ENCODE results near the gene PCDH1.
"Not testable (repeated sequence)": the region's sequence is repeated elsewhere in the genome, so short reads cannot be mapped to it uniquely, and the experiment has no call there.

Gene PCDH1

DNA sequence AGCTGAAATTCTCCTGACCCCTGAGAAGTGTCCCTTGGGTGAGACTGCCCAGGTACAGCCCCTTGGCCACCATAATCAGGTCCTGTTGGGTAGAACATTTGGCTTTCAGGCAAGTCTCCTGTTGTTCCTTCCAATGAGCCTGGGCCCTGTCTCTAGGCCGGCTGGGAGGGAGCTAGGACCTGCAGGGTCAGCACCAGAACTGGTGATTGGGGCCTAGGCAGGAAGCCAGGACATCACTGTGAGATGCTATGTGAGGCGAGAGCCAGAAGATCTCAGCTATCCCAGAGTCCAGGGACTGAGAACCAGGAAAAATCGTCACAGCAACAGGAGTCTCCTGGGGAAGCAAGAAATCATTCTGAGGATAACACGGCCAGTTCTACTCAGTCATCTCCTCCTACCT, 51.5 kb downstream of the PCDH1 start:
- no peak for DNase-seq

DNA sequence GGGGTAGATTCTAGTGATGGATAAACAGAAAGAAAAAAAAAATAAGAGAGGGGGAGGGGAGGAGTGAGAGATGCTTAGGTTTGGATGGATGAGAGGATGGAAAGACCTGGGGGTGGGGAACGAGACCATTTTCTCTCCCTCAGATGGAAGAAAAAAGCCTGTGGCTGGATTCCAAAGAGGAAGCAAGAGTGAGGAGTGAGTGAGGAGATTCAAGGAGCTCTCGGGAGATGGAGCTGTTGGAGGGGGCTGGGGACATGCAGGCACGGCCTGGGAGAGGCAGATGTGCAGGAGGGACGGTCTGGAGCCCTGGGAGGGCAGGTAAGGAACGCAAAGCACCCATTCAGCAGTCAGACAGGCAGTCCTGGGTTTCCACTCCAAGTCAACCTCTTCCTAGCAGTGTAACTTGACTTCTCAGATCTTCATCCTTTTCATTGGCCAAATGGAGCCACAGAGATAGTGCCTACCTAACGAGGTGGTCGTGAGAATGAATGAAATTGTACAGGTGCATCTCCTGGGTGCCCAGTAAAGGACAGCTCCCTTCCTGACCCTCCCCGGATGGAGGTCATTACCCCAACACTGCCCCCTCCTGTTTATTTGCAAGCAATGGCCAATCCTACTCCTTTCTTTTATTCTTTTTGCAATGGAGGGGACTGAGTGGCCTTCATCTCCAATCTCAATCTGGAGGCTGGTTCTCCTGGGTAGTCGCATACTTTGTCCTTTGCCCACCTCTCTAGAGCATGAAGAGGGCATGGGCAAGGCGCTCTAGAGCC, 52.2 kb downstream of the PCDH1 start:
- peak; percentile 54 for DNase-seq

GRCh38 chr5:141825241-141825671, 53.0 kb downstream of the PCDH1 start:
- no peak for DNase-seq

- DNase-seq = no peak
Measured at GRCh38 chr5:141824717-141825116, 53.5 kb downstream of the PCDH1 start.

GRCh38 chr5:141823056-141823455, 55.2 kb downstream of the PCDH1 start:
- no peak for DNase-seq

DNA sequence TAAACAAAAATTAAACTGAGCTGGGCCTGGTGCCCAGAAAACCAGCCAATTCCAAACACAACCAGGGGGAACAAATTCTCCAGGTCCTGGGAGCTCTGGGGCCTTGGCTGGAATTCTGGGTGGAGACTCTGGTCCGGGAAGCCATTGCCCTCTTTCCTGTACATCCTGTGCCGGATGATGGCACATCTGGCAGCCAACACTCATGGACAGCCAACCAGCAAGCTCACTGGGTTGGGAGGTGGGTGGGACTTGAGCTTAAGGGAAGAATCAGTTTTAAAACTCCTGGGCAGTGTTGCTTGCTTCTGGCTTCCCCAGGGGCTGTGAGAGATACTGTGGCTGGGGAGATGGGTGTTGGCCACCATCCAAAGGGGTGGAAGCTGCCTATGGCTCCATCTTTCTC, 56.1 kb downstream of the PCDH1 start:
- no peak for DNase-seq

GRCh38 chr5:141821430-141821925, 56.7 kb downstream of the PCDH1 start:
- no peak for DNase-seq

- DNase-seq = not testable (repeated sequence)
Measured at GRCh38 chr5:141820686-141821085, 57.5 kb downstream of the PCDH1 start.

- no peak for DNase-seq
Measured at GRCh38 chr5:141817631-141818030, 60.6 kb downstream of the PCDH1 start.

DNA sequence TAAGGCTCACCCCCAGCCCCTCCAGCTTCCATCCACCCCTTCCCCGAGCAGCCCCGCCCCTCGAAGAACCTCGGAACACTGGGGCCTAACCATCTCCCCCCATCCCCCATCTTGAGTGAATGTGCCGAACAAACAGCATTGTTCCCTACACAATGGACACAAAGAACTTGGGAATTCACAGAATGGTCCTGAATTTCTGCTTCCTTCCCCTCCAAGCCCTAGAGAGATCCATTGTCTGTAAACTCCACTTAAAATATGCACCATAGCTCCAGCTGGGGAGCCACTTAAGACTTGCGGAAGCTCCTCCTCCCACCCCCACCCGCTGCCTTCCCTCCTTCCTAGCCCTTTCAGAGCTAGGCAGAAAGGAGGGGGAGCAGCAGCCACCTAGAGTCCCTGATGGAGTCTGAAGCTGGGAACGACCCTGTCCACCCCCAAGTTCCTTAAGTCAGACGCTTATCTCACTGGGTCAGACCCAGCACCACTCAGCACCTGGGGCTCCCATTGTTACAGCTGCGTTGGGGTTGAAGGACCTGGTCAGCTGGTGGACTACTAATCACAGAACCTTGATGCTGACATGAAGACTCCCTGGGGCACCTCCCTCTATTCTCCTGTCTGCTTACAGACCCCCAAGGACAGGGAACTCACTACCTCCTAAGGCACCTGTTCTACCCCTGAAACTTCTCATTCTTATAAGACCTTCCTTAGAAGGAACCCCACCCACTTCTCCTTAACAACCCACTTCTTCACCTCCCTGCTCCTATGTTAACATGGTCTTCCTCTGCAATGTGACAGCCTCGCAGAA, 61.4 kb downstream of the PCDH1 start:
- no peak for DNase-seq

GRCh38 chr5:141815796-141816180, 62.4 kb downstream of the PCDH1 start:
- DNase-seq = no peak

DNA sequence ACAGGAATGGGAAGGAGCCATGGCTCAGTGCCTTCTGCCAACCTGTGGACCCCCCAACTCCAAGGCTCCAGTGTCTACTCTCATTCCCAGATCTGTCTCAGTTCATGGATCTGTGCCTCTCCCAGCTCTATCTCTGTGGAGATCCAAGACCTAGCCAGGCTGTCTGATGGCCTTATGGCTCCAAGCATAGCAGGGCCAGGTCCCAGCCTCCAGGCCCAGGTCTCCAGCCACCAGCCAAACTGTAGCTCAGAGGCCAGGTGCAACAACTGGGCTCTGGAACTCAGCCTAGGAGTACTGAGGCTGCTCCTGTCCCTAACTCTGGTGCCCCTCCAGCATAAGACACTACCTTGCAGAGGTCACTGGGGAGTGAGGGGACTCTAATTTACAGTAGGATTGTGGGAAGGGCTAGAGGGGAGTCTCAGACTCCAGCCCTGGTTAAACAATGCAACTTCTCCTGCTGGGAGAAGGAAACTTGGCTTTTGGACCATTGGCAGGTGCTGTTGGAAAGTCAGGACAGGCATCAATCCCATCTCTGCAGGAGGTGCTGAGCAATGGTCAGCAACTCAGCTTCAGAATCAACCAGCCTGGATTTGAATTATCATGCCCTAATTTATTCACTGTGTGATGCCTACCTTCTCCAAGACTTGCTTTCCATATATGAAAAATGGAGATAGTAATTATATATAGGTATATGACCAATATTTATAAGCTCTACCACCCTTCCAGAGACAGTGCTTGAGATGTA, 63.0 kb downstream of the PCDH1 start:
- no peak for DNase-seq

GRCh38 chr5:141814064-141814964, 63.9 kb downstream of the PCDH1 start:
- DNase-seq = peak; percentile 89

DNA sequence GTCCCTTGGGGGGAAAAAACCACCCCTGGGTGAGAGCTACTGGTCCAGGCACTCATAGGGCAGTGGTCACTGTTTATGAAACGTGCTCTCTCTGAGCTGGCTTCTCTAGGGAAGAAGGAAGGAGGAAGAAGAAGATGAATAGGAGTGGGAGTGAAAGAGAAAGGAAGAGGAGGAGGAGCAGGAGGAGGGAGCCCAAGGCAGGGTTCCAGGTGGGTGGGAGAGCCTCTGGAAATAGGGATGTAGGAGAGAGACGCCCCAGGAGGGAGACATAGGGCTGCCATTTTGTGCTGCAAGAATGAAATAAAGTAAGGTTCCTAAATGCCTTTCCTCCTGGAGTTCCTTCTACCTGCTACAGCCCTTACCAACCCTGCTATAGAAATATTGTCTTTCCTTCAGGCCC, 65.7 kb downstream of the PCDH1 start:
- DNase-seq = no peak

DNA sequence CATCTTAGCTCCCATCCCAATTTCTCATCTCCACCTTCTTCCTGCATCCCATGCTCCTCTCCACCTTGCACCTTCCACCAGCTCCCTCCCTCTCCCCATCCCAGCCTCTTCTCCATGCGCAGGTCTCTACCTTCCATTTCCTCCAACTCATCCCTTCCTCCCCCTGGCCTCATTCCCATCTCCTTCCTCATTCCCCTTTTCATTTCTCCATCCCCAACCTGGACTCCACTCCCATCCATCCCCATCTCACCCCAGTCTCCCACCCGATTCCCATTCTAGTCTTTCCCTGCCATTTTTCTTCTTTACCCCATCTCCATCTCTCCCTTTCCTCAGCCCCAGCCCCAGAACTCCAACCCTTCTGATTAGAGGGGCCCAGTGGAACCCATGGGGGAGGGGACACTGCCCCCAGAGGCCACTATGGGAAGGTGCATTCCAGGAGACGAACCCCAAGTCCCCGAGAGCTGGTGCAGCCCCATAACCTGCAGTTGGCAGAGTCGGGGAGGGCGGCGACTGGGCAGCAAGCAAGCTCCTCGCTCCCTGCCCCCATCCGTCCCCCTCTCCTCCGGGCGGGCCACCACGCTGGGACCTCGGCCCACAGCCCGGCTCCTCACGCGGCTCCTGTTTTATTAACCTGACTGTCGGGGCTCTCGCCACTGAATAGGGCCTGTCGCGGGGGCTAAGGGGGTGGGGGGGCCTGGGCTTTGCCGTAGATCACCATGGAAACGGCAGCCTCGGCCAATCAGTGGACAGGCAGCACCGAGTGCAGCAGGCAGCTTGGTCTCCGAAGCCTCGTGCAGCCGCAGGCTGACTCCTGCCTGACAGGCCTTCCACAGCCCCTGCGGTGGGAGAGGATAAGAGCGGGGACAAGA, 66.7 kb downstream of the PCDH1 start:
- DNase-seq = peak; percentile 40

DNA sequence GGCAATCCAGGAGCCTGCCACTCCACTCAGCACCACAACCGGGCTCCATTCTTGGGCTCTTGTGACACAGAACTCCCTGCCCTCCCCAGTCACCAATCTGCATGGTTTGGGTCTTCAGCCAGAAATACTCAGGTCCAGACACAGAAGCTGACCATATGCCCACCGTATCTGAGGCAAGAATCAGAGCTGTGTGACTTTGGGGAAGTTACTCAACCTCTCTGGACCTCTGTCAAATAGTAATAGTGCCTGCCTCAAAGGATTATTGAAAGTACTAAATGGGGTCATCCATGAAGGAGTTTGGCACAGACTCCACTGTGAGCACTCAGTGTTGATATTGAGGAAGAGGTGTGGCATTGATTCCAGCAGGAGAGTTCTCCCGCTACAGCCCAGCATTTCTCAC, 67.5 kb downstream of the PCDH1 start:
- no peak for DNase-seq

- no peak for DNase-seq
Measured at GRCh38 chr5:141809380-141810096, 68.7 kb downstream of the PCDH1 start.

DNA sequence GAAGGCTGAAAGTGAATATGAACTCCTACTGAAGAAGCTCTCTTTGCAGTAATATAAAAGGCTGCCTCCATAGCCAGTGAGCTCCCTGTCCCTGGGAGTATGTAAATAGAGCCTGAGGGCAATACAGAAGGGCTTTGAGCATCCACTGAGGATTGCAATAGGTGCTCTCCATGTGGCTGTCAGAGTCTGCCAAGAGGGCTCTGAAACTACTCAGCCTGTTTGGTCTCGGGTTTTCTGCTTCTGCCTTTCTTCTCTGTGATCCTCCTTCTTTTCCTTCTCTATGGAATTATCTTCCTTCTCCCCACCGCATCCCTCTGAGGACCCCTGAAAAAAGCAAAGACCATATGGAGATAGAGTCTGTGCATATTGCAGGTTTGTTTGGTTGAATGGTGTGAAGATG, 69.4 kb downstream of the PCDH1 start:
- DNase-seq = no peak

DNA sequence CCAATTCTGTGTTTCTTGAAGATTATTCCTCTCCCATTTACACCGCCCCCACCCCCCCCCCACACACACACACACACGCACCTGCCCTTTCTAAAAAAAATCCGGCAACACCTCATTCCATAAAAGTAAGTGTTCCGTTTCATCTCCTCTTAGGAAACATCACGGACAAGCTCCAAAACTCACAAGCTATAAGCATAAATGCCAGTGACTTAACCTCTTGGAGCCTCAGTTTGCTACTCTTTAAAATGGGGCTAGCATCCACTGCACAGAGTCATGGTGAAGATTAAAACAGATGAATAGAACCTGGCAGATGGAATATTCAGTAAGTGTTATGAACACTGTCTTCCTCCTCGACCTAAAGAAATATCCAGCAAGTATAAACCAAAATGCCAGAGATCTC, 70.5 kb downstream of the PCDH1 start:
- DNase-seq = no peak

- DNase-seq = no peak
Measured at GRCh38 chr5:141807329-141807728, 70.9 kb downstream of the PCDH1 start.

DNA sequence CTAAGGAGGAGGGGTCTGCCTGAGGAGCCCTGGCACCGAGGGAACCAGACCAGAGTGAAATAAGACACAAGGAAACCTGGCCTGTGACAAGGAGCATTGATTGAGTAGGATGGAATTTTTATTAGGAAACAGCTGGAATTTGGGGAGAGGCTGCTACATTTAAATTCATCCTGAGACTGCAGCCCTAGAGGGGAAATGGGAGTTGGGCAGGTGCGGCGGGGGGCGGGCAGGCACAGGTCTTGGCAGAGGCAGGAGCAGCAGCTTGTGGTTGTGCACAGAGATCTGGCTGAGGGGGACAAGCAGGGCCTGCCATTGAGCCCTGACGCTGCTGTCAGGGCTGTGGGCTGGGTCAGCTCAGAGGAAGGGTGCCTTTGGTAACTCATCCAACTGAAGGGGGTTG, 71.6 kb downstream of the PCDH1 start:
- no peak for DNase-seq

Measured in 8988T (cell line).